ENCODE results near the gene SLC35F2.
"Not testable (repeated sequence)": the region's sequence is repeated elsewhere in the genome, so short reads cannot be mapped to it uniquely, and the experiment has no call there.

Gene SLC35F2

DNA sequence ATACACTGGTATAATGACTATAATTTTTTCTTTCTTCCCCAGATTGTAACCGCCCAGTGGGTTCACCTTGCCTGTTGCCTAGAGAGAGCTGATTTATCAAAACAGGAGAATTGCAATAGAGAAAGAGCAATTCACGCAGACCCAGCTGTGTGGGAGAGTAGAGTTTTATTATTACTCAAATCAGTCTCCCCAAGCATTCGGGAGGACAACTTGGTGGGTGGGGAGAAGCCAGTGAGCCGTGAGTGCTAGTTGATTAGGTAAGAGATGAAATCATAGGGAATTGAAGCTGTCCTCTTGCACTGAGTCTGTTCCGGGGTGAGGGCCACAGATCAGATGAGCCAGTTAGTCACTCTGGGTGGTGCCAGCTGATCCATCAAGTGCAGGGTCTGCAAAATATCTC, 73.2 kb downstream of the SLC35F2 start:
- DNase-seq = no peak

DNA sequence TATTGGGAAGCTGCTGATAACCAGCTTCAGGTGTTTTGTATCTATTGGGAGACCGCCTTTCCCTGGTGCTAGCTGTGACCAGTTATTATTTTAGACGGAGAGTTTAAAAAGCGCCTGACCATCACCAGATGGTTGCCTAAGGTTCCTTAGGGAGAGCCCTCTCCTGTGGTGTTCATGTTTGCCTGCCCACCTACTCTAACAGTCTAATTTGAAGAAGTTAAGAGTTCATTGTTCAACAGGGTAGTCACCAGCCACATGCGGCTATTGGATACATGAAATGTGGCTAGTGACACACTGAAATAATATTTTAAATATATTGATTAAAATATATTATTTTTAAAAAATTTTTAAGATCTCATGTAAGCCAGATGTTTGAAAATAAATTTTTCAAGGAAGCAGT, 75.5 kb downstream of the SLC35F2 start:
- no peak for DNase-seq

DNA sequence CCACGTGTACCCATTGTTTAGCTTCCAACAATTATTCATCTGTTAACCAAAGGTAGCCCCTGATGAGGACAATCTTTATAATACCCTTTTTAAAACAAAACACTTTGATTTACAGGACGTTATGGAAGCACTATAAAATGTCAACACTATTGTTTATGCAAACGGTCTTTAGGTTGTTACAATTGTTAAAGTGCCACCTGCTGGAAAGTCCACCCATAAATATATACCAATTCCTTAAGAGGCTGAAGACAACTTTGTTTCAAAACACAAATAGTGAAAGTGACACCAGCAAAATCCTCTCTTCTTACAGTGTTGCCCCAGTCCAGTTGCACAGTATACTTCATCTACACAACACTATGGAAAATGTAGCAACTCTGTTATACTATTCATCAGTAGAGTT, 77.8 kb downstream of the SLC35F2 start:
- DNase-seq = no peak

DNA sequence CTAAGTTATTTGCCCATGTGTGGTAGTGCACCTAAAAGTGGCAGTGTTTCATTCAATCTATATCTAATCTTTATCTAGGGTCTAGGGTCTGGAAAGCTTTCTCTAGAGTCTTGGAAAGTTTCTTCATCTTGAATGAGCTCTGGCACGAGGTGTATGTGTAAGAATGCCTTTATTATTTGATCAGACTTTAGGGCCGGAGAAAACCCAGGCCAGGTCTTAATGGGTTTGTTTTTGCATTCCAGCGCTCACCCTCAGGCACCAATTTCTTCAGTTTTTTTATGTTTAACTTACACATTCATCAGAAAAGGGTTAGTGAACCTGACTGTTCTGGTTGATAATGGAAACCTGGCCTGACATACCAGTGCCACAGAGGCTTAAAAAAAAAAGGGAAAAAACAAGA, 78.5 kb downstream of the SLC35F2 start:
- no peak for DNase-seq

DNA sequence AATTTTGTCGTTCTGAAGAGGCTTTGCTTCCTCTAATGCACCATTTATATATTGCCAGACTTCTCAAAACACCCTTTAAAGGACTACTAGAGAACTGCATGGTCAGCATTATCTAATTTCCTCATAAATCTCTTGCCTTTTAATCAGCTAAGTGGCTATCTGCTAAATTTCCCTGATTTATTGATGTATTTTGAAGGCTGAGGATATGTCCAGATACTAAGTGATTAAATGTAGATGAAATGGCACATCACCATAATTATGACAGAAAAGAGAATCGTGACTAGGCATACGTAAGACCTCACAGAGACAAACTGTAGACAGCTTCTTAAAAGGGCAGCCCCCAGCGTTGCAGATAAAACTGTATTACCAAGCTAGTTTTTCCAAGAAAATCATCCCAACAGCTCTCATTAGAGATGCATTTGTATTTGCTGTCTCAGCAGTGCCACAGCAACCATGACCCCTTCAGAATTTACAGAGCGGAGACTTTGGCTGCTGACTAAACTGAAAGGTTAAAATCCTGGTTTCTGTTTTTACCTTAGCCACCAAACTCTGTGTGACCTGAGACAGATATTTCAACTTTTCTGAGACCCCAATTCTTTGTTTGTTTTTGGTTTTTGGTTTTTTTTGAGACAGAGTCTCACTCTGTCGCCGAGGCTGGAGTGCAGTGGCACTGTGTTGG, 79.6 kb downstream of the SLC35F2 start:
- no peak for DNase-seq

DNA sequence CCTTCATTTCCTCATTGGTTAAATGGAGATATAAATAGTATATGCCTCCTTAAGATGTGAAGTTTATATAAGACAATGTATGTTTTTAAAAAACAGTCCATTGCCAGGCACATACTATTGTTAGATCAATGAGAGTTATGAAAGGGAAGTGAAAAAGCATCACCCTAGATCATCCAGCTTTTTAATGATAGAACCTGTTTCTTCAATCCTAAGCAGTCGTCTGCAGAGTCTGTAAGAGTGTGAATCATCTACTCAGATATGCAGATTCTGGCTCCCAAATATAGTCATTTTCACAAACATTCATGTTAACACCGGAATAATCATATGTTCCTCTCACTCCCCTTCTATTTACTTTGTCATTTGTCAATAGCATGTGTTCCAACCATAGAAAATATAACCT, 81.5 kb downstream of the SLC35F2 start:
- DNase-seq = no peak

DNA sequence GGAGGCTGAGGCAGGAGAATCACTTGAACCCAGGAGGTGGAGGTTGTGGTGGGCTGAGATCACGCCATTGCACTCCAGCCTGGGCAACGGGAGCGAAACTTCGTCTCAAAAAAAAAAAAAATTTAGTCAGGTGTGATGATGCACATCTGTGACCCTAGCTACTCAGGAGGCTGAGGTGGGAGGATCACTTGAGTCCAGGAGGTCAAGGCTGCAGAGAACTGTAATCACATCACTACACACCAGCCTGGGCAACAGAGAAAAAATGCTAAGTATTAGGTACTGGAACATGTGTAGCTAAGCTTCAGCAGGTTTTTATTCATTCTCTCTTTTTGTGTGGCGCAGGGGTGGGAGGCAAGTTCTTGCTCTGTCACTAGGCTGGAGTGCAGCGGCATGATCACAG, 82.5 kb downstream of the SLC35F2 start:
- DNase-seq = no peak

DNA sequence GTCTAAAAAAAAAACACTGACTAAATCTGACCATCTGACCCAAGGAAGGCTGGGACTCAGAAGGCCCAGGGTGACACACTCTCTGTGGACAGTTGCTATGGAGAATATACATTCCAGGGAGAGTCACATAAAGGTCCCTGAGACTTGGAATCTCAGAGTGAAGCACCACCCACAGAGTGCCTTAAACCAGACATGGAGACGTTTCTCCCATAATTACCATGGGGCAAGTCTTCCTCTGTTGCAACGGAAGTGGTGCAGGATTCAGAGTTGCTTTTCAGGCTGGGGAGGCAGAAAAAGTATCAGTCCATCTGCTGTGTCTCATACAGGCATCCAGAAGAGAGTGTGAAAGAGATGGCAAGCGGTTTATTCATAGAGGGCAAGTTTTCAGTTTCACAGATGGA, 88.0 kb downstream of the SLC35F2 start:
- DNase-seq = no peak

DNA sequence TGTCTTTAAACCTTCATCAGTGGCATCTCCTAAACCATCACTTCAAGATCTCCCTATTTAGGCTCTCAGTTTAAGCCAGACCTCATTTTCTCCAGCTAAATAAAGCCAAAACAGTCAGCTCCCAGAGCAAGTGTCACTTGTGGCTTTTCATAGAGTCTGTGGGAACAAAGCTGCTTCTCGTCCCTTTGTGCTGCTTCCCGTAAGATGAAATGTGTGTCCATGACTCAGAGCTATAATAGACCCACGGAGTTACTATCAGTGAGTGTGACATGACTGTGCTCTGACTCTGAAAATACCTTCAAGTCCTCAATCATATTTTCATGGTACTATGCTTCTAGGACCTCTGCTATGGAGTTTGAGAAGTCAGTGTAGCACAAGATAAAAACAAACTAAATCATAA, 89.4 kb downstream of the SLC35F2 start:
- no peak for DNase-seq

DNA sequence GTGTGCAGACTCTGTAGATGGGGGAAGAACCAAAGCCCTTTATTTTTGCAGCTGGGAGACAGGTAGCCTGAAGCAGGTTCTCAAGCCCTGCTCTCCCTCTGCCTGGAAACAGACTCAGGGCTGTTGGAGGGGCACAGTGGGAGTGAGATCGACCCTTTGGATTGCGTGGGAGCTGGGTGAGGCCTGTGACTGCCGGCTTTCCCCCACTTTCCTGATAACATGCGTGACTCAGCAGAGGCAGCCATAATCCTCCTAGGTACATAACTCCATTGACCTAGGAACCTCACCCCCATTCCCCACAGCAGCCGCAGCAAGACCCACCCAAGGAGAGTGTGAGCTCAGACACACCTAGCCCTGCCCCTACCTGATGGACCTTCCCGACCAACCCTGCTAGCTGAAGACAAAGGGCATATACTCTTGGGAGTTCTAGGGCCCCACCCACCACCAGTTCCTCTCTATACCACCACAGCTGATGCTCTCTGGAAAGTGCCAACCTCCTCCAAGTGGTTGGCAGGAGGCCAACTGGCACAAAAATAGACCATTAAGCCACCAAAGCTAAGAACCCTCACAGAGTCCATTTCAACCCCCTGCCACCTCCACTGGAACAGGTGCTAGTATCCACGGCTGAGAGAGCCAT, 99.8 kb downstream of the SLC35F2 start:
- DNase-seq = not testable (repeated sequence)

DNA sequence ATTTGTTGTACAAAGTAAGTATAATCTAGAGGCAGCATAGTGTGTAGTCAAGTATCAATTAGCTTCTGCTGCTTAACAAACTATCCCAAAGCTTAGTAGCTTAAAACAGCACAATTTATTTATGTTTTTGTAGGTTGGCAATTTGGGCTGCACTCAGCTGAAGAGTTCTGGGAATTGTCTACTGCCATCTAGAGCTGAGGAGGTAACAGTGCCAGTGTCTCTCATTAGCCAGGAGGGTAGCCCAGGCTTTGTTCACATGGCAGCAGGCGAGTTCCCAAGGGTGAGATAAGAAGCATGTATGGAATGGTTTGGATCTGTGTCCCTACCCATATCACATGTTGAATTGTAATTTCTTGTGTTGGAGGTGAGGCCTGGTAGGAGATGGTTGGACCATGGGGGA, 100.9 kb downstream of the SLC35F2 start:
- DNase-seq = no peak

DNA sequence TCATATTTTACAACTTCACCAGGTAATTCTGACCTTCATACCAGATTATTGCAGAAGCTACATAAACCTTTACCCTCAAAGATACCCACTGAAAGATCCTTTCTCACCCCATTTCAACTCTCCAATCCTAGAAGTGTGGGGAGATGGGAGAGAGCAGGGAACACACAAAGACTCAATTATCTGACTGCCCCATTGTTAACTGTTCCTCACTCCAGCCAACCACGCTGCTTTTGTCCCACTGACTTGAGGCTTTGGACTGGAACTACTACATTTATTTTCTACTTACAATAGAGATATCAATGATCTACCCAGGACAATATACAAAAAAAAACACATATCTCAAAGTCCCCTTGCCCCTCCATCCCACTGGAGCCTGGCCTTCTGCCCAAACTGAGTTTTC, 102.0 kb downstream of the SLC35F2 start:
- no peak for DNase-seq

DNA sequence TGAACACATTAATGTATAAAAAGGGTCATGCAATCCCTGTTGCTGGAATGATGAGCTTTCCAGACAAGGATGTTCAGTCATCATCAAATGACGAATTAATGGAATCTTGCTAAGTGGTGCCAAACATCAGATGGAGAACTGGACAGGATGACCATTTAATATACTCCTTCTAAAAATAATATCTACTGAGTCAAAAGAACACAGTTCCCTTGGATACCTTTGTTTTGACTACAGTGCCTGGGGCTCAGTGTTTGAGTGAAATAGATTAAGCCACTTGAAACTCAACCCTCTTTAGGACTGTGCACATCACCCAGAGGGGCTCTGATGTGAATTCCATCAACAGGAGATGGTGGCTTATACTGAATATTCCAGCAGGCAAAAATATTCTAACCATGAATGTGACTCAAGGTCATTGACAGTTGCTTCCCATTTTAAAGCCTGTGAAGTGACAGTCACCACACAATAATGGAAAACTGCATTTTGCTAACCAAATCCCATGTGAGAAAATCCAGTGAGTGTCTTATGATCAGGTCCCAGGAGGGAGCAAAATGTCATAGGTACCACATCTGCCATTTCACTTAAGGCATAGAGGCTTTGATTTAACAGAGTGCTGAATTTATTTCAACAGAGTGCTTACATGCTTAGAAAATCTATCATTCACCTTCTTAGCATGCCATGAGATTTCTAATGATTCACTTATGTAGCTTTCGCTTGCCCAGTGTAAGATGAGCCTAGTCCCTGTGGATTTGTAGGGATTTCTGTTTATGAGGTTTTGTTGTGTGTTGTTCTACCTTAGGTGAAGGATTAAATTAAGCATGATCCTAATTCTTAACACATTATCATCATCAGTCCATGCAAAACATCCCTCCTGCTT, 105.4 kb downstream of the SLC35F2 start:
- DNase-seq = no peak

DNA sequence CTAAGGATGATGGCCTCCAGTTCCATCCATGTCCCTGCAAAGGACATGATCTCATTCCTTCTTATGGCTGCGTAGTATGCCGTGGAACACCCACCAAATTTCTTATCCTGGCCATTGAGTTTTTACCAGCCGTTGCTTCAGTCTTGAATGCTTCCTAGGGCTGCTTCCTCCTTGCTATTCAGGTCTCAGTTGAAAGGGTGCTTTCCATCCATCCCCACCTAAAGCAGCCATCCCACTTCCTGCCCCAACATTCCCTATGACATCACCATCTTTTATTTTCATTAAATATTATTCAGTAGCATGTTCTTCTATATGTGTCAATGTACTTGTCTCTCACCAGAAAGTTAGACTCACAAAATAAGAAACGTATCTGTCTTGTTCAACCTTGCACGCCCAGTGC, 106.1 kb downstream of the SLC35F2 start:
- no peak for DNase-seq

DNA sequence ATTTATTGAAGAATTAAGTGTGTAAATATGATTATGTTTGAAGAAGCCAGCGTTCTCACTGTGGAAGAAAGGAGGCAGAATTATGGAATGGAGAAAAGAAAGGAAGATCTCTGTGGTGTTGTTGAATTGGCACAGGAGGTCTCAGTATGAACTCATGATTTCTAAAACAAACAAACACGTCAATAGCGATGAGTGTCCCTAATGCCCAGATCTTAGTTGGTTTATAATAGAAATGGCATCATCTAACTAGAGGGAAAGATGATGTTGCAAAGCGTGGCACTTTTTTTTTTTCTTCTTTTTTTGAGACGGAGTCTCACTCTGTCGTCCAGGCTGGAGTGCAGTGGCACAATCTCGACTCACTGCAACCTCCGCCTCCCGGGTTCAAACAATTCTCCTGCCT, 107.5 kb downstream of the SLC35F2 start:
- DNase-seq = no peak

DNA sequence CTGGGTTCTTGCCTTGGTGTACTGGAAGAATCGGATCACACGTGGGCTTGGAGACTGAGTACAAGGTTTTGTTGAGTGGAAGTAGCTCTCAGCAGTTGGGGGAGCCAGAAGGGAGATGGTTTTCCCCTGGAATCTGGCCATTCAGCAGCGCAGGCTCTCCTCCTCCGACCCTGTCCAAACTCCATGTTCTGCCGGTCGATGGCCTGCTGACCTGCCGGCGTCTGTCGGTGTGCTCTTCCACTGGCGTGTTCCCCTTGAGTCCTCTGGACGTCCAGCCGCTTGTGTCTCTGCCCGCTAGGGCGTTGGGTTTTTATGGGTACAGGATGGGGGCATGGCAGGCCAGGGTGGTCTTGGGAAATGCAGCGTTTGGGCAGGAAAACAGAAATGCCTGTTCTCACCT, 108.3 kb downstream of the SLC35F2 start:
- DNase-seq = no peak

DNA sequence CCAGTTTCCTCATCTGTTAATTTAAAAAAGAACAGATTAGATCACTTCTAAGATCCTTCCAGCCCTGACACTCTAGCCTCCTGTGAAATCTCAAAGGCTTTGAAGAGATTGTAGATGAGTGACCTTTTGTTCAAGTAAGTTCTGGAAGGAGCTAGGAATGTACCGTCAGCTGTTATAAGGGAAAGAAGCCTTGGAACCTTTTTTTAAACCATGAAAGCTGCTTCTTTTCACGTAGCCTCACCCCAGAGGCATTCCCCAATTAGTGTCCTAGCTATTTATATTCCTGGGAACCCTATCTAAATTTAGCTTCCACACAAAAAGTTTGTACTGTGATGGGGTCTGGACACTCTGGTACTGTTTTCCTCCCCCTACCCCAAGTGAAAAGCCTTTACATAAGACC, 111.0 kb downstream of the SLC35F2 start:
- DNase-seq = no peak

DNA sequence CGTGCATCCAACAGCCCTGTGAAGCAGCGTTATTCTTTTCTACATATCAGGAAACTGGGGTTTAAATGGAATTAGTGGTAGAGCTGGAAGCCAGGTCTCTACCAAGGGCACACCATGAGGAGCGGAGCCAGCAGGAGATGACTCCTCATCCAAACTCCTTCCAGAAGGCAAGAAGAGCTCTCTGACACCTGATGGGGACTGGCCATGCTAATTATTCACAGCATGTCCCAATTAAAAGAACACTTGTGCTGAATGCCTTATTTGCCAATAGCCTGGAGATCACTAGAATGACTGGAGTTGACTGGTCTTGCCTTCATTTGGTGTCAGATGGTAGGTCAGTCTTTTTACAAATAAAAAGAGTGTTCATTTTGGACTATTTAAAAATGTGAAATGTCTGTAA, 113.9 kb downstream of the SLC35F2 start:
- no peak for DNase-seq

DNA sequence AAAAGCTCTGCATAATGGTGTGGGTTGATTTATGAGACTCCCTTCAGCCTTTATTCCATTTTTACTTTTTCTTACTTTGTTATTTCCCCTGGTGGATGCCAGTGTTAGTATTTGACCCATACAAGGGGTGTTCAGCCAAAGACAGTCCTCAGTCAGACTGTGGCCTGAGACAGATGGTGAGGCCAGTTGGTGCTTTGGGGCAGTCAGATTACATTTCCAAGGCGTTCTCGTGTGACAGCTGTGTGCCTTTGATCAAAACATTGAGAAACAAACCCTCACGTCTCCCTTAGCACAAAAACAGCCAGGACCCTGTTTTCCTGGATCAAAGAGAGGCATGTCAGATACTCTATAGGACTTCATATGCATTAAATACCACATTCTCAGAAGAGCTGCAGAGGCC, 115.4 kb downstream of the SLC35F2 start:
- DNase-seq = no peak

DNA sequence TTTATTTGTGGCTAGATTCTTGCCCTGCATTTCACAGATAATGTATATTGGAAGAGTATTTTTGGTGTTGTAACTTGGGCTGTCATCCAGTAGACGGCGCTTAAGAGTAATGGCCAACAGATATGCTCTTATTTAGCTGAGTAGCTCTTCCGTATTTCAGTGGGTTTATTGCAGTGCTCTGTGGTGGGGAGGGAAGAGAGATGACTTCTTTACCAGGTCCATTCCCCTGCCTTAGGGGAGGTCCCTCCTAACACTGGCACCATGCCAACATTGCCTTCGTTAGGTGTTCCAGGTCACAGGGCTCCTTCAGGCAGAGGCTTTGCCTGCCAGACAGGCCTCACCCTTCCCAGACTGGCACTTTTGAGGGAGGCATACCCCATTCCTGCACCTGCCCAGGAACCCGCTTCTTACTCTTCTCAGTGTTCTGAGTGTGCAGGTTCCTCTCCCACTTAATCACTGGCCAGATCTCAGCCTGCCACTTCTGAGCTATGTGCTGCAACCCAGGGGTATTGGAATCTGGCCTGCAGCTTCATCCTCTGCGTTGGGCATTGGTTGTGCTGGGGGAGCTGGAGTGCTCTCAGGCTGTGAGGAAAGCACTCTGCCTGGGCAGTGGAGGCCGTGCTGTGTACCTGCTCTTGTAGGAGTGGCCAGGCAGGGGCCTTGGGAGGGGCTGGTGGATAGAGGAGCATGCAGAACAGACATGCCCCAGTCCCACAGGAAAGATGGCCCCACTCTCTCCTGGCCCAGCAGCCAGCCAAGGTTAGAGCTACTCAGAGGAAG, 117.4 kb downstream of the SLC35F2 start:
- no peak for DNase-seq

Measured in activated CD4-positive, CD25-positive, alpha-beta regulatory T cell (primary cell).